ENCODE measurements around the gene SLC22A1. TPM values are rescaled to one million over a fixed set of nuclear protein-coding genes. Genes with fewer than 3 reads are reported as not detected.
"Not testable (repeated sequence)": the region's sequence is repeated elsewhere in the genome, so short reads cannot be mapped to it uniquely, and the experiment has no call there.

The SLC22A1 gene
- total RNA-seq, 1 donor from 2014 or later: 2.6 TPM

DNA sequence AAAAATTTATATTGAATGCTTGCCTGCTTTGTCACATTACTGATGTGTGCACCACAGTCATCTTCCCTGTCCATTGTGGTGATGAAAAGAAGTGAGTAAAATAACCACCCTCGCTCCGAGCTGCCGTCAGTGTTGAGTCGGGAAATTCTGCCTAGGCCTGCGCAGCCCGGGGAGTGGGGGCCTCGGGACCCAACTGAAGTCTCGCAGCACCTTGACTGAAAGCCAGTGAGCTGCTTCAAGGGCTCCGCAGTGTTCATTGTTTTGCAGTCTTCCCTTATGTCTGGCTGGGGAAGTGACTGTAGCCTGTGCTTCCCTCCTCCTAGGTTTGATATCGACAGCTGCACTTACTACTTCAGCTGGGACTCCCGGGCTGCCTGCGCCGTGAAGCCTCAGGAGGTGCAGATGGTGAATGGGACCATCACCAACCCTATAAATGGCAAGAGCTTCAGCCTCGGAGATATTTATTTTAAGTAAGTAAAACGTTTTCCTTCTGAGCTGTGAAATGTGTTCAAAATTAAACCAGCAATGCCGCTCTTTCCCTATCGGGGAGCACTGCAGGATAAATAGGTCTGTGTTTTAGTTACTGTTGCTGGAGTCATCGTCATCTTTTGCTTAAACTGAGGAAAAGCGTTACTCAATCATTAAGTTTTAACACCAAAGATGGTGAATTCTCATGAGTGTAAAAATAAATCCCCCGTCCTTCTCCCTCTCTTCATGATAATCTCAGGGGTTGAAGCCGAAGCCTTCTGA lies 32.7 kb upstream of the SLC22A1 start:
- intact Hi-C loops (cut with DNase I): no loop called here
- DNase-seq: no peak
- Histone ChIP-seq H3K27me3 (ENCODE audit: low read depth) (no peaks in the 10 kb centered on the region), H3K27ac (no peak overlapping the region), H3K9me3 (no peaks in the 10 kb centered on the region), H3K4me1 (no peaks in the 10 kb centered on the region), H3K36me3 (peaks cover 100% of the 10 kb centered on the region), H3K4me3 (no peak overlapping the region)
- ATAC-seq: no peak
- TF ChIP-seq, protein P1, sequence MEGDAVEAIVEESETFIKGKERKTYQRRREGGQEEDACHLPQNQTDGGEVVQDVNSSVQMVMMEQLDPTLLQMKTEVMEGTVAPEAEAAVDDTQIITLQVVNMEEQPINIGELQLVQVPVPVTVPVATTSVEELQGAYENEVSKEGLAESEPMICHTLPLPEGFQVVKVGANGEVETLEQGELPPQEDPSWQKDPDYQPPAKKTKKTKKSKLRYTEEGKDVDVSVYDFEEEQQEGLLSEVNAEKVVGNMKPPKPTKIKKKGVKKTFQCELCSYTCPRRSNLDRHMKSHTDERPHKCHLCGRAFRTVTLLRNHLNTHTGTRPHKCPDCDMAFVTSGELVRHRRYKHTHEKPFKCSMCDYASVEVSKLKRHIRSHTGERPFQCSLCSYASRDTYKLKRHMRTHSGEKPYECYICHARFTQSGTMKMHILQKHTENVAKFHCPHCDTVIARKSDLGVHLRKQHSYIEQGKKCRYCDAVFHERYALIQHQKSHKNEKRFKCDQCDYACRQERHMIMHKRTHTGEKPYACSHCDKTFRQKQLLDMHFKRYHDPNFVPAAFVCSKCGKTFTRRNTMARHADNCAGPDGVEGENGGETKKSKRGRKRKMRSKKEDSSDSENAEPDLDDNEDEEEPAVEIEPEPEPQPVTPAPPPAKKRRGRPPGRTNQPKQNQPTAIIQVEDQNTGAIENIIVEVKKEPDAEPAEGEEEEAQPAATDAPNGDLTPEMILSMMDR (IDR thresholded peaks at IDR 0.05): no peak

DNA sequence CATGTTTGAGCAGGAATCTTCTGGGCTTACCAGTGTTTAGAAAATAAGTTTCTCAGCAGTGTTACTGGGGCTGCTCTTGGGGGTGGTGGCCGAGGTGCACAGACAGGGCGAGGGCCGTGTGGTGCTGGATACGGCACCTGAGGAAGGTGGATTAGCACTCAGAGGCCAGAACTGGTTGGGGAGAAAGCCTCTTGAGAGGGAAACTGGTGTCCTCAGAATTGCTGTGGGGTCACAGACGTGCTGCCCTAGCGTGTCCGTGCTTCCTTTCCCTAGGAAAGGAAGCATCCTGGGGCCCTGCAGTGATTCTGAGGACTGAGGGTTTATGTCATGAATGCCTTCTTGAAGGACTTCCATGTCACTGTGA lies 32.1 kb upstream of the SLC22A1 start:
- Histone ChIP-seq H3K4me1 (no peaks in the 10 kb centered on the region), H3K27me3 (ENCODE audit: low read depth) (no peaks in the 10 kb centered on the region), H3K36me3 (peaks cover 99% of the 10 kb centered on the region), H3K4me3 (no peak overlapping the region), H3K27ac (no peak overlapping the region), H3K9me3 (no peaks in the 10 kb centered on the region)
- intact Hi-C loops (cut with DNase I): no loop called here
- no peak for DNase-seq
- TF ChIP-seq, protein P1 (IDR thresholded peaks at IDR 0.05): no peak
- no peak for ATAC-seq

DNA sequence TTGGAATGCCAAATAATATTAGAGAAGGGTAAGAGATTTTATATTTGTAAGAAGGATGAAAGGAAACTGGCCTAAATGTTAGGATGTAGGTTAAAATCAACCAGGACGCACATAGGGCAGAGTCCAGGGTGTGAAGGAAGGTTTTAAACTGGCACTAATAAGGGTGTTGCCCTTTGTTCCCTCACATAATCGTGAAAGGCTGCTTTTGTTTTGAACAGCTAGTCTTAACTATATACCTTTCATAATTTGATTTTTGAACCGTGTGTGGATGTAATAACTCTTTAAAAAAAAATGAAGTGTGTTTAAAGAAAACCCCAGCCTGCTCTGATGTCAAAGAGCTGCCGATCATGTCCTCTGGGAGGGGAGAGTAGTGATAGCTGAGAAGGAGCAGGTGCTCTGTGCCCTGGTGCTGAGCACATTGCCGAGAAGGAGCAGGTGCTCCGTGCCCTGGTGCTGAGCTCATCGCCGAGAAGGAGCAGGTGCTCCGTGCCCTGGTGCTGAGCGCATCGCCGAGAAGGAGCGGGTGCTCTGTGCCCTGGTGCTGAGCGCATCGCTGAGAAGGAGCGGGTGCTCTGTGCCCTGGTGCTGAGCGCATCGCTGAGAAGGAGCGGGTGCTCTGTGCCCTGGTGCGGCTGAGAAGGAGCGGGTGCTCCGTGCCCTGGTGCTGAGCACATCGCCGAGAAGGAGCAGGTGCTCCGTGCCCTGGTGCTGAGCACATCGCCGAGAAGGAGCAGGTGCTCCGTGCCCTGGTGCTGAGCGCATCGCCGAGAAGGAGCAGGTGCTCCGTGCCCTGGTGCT lies 31.0 kb upstream of the SLC22A1 start:
- H3K27ac ChIP-seq; H3K27me3 ChIP-seq (ENCODE audit: low read depth); H3K9me3 ChIP-seq; H3K4me3 ChIP-seq; H3K4me1 ChIP-seq; DNase-seq; intact Hi-C loops (cut with DNase I); ATAC-seq: not testable (repeated sequence)
- H3K36me3 ChIP-seq: peaks cover 97% of the 10 kb centered on the region

DNA sequence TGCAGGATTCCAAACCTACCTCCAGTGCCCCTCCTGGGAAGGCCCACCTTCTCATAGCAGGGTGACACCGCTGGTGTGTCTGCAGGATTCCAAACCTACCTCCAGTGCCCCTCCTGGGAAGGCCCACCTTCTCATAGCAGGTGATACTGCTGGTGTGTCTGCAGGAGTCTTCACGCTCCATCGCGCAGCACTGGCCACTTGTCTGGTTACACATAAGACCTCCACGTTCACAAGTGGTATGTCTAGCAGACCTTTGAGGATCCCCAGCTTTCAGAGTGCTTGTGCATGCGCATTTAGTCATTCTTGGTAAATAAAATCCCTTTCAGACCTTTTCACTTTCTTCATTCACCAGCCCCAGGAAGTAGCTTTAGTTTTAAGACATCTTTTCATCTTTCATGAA lies 29.4 kb upstream of the SLC22A1 start:
- H3K27ac ChIP-seq; ATAC-seq; H3K27me3 ChIP-seq (ENCODE audit: low read depth); H3K4me1 ChIP-seq; H3K4me3 ChIP-seq; H3K9me3 ChIP-seq; intact Hi-C loops (cut with DNase I); DNase-seq: not testable (repeated sequence)
- H3K36me3 ChIP-seq: peaks cover 97% of the 10 kb centered on the region

DNA sequence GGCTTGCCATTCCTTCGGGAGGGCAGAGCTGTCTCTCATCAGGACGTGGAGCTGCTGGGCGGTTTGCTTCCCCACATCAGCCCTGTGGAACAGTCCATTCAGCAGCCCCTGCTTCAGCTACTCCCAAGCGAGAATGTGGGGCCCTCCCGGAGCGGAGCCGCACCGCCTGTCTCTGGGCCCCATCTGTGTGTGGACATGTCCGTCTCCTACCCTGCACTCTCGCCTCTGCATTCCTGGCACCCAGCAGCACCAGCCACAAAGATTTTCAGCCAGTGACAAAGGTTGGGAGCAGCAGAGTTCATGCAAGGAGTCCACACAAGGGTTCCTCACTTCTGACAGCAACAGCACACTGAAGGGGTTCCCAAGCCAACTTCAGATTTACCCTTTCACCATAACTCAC lies 29.0 kb upstream of the SLC22A1 start:
- TF ChIP-seq, protein P1 (IDR thresholded peaks at IDR 0.05): no peak
- intact Hi-C loops (cut with DNase I): no loop called here
- ATAC-seq: no peak
- no peaks in the 10 kb centered on the region for H3K9me3 ChIP-seq
- H3K4me1 ChIP-seq: no peaks in the 10 kb centered on the region
- H3K27me3 ChIP-seq (ENCODE audit: low read depth): no peaks in the 10 kb centered on the region
- H3K4me3 ChIP-seq: no peak overlapping the region
- H3K36me3 ChIP-seq: peaks cover 97% of the 10 kb centered on the region
- DNase-seq: no peak
- no peak overlapping the region for H3K27ac ChIP-seq

DNA sequence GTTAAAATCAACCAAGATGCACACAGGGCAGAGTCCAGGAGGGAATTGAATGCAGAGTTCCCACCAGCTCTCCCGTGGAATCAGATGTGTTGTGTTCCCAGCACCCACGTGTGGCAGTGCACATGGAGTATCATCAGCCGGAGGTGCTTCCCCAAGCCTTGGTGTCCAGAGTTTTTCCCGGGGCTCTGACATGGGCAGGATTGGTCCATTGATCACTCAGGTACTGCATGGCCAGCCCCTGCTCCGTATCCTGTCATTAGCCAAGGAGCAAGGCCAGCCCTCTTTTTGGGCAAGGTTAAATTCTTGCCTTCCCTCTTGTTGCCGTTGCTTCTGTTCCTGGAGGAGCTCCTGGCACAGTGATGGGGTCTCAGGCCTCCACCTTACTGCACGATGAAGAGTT lies 28.6 kb upstream of the SLC22A1 start:
- intact Hi-C loops (cut with DNase I): no loop called here
- DNase-seq: no peak
- TF ChIP-seq, protein P1 (IDR thresholded peaks at IDR 0.05): no peak
- ATAC-seq: no peak
- H3K9me3 ChIP-seq: no peaks in the 10 kb centered on the region
- no peak overlapping the region for H3K27ac ChIP-seq
- H3K4me3 ChIP-seq: no peak overlapping the region
- peaks cover 97% of the 10 kb centered on the region for H3K36me3 ChIP-seq
- H3K27me3 ChIP-seq (ENCODE audit: low read depth): no peaks in the 10 kb centered on the region
- no peaks in the 10 kb centered on the region for H3K4me1 ChIP-seq

Data from lower lobe of right lung (tissue), 2 donors.